ENCODE results near the gene PHLDB2. TPM values are rescaled to one million over a fixed set of nuclear protein-coding genes. Genes with fewer than 3 reads are reported as not detected.

The PHLDB2 gene
- total RNA-seq, 4 donors from 2014 or later, result 89.5 to 421 (median 186) TPM

GRCh38 chr3:111954228-111954990 is 95.3 kb downstream of the PHLDB2 start:
- no peak for DNase-seq (ENCODE audit: low spot score)
- TF ChIP-seq CTCF (IDR thresholded peaks at IDR 0.05), result no peak
- ATAC-seq (ENCODE audit: low FRiP score), result no peak

- ATAC-seq (ENCODE audit: low FRiP score), result no peak
- no peak for DNase-seq (ENCODE audit: low spot score)
- TF ChIP-seq CTCF (IDR thresholded peaks at IDR 0.05), result no peak
Observed at GRCh38 chr3:111955876-111956275, 96.8 kb downstream of the PHLDB2 start.

DNA sequence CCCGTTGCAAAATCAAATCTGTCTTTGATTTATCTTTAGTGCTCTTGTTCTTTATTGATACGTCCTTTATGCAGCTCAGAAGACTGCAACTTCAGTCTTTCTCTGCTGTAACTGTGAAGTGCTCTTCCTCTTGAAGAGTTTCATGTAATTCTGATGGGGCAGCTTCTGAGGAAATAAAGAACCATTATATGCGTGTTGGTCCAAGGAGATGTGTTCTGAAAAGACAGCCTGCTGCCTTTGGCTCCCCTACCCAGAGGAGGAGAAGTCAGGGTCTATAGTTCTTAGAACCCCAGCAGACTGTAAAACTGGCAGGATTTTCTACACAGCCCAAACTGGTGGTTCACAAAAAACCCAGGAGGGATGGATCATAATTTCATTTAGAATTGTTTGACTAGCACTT is 97.4 kb downstream of the PHLDB2 start:
- no peak for TF ChIP-seq CTCF (IDR thresholded peaks at IDR 0.05)
- no peak for DNase-seq (ENCODE audit: low spot score)

GRCh38 chr3:111956995-111957734 is 98.1 kb downstream of the PHLDB2 start:
- no peak for DNase-seq (ENCODE audit: low spot score)
- TF ChIP-seq CTCF (IDR thresholded peaks at IDR 0.05), result no peak
- ATAC-seq (ENCODE audit: low FRiP score), result no peak

More for the DNA sequence above, 97.4 kb downstream of the PHLDB2 start:
- no peak for ATAC-seq (ENCODE audit: low FRiP score)

DNA sequence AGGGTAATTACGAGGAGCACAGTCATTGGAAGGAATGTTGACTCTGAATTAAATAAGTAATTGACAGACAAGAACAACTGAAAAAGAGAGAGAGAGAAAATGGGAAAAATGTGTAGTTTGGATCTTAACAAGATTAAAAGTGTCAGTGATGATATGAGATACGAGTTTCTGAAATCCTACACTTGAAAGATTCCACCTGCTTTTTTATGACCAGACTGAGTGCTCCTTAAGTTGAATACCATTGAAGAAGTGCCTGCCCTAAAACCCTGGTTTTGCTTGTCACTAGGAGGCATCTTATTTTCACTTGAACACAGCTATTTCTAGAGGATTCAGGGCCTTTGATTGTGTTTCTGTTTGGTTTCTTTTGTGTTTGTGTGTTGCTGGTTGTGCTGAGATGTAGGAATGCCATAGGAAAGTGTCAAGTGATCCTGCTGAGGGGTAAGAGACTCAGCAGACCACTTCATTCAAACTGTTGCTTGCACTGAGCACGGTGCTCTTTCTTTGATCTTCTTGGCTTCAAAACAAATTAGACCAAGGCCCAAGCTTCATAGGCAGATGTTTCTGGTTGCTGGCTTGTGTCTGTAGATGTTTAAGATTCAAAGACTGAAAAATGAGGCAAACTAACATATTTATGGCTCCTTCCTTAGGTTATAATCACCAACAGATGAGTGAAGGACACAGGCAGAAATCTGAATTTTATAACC is 102.5 kb downstream of the PHLDB2 start:
- no peak for DNase-seq (ENCODE audit: low spot score)
- no peak for TF ChIP-seq CTCF (IDR thresholded peaks at IDR 0.05)
- no peak for ATAC-seq (ENCODE audit: low FRiP score)

GRCh38 chr3:111963424-111963823 is 104.4 kb downstream of the PHLDB2 start:
- TF ChIP-seq CTCF (IDR thresholded peaks at IDR 0.05), result no peak
- ATAC-seq (ENCODE audit: low FRiP score) (peak; percentile 48), DNase-seq (ENCODE audit: low spot score) (no peak)
